GM10266 (cell line): ENCODE measurements around the gene SLC26A11.

Source experiments
- DNase-seq: peaks from one replicate; pipeline ENCODE4 v3.0.0; 2012; ENCODE audit errors: extremely low spot score
- TF ChIP-seq, protein P1 (sequence below): IDR thresholded peaks from 2 replicates; pipeline ENCODE4 v1.5.1; 2012; ENCODE audit warnings: mild to moderate bottlenecking, low read depth; ENCODE audit not compliant: control insufficient read depth, insufficient read depth; ENCODE audit errors: missing control alignments

The SLC26A11 gene

DNA sequence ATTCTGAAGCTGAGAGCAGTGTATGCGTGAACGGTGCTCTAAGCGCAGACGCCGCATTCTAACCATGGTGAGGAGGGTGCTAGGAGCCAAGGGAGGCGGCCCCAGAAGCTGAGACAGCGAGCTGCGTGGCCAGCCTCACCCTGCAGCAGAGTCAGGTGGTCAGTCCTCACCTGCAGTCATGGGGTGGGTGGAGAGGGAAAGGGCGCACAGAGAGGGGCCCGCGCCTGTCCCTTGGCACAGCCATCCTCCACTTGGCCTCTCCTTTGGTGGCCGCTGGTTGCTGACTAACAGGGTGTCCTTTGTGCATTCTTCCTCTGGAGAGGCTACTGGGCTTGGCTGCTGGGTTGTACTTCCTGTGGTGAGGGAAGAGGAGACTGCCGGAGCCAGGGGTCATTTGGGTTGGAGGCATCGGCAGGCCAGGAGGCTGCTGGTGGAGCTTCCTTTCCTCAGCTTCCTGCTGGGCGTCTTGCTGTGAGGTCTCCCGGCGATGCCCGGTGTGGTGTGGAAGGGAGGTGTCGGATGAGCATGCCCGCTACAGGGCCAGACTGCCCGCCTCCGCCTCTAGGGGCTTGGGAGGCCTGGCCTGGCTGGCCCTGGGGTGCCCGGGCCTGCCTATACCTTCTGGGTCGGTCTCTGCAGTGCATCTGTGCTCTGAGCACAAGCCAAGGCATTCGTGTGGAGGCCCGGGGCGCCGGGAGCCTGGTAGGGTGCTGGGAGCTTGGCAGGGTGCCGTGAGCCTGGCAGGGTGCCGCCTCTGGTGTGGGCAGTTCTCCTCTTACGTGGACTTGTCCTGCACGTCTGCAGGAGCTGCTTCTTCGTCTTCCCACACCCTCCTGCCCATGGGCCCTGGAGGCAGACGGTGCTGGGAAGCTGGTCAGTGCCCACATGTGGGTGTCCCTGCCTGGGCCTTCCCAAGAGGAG lies 57.8 kb downstream of the SLC26A11 start:
- TF ChIP-seq, protein P1, sequence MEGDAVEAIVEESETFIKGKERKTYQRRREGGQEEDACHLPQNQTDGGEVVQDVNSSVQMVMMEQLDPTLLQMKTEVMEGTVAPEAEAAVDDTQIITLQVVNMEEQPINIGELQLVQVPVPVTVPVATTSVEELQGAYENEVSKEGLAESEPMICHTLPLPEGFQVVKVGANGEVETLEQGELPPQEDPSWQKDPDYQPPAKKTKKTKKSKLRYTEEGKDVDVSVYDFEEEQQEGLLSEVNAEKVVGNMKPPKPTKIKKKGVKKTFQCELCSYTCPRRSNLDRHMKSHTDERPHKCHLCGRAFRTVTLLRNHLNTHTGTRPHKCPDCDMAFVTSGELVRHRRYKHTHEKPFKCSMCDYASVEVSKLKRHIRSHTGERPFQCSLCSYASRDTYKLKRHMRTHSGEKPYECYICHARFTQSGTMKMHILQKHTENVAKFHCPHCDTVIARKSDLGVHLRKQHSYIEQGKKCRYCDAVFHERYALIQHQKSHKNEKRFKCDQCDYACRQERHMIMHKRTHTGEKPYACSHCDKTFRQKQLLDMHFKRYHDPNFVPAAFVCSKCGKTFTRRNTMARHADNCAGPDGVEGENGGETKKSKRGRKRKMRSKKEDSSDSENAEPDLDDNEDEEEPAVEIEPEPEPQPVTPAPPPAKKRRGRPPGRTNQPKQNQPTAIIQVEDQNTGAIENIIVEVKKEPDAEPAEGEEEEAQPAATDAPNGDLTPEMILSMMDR: no peak
- no peak for DNase-seq

DNA sequence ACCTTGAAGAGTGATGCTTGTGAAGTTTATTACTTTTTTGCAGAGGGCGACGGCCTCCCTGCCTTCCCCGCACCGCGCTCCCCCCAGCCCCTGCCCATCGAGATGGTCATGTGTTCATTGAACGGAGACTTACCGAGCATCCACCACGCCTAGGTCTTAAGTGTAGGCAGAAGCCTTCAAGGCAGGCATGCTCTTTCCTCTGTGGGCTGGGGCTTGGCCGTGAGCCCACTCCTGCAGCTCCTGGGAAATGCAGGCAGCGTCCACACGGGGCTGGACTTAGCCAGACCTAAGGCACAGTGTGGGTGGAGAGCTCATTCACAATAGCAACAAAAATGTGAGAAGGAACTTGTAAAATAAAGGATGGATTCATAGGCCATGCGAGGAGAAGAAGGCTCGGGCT lies 59.7 kb downstream of the SLC26A11 start:
- TF ChIP-seq, protein P1: no peak
- DNase-seq: no peak

DNA sequence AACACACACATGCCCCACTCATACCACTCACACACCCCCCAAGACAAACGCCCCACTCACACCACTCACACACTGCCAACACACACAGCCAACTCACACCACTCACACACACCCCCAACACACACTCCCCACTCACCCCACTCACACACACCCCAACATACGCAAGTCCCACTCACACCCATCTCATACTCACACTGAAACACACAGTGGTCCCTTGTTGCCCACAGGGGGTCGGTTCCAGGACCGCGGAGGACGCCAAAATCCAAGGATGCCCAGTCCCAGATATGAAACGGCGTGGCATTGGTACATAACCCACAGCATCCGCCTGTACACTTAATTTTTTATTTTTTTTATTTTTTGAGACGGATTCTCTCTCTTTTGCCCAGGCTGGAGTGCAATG lies 61.3 kb downstream of the SLC26A11 start:
- TF ChIP-seq, protein P1: no peak
- no peak for DNase-seq

DNA sequence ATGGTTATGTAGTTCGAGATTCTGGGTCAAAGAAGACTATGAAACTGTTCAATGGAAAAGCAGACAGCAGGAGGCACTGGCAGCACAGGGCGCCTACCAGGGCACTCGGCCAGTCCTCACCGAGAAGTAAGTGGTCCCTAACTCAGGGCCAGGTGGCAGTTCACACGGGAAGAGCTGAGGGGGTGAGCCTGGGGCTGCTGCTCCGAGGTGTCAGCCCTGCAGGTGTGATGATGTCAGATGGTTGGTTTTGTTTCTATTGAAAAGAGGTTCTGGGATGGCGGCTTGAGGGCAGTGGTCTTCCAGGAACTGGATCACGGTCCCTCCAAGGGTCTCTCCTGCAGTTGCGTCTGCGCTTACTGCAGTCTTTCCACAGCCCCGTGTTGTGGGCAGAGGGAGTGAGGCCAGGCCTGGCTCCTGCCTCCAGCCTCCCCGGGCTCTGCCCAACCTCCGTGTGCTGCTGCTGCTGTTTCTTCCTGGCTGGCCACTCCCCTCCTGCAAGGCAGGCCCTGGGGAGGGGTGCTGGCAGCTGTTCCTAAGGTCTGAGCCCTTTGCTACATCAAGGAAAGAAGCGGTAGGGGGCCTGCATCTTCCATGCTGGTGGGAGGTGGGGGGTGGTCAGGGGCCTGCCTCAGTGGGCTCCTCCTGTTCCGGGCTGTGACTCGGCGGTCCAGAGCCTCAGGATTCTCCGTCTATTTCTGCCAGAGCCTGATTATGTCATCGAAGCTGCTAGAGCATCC lies 63.1 kb downstream of the SLC26A11 start:
- no peak for DNase-seq
- TF ChIP-seq, protein P1: no peak

DNA sequence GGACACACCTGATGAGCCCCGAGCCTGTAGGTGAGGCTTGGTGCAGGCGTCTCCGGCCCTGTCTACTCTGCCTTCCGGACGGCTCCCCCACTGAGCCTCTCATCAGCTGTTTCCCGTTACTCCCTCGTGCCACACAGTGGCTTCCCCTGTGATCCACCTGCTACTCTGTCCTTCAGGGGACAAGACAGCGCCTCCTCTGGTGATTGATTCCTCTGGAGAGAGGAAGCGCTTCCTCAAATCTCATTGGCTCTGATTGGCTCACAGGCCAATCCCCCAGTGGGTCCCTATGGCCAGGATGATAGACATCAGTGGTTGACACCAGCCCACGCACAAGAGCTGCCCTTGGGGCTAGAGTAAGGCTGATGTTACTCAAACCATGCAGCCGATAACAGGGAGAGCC lies 64.4 kb downstream of the SLC26A11 start:
- no peak for DNase-seq
- TF ChIP-seq, protein P1: no peak

DNA sequence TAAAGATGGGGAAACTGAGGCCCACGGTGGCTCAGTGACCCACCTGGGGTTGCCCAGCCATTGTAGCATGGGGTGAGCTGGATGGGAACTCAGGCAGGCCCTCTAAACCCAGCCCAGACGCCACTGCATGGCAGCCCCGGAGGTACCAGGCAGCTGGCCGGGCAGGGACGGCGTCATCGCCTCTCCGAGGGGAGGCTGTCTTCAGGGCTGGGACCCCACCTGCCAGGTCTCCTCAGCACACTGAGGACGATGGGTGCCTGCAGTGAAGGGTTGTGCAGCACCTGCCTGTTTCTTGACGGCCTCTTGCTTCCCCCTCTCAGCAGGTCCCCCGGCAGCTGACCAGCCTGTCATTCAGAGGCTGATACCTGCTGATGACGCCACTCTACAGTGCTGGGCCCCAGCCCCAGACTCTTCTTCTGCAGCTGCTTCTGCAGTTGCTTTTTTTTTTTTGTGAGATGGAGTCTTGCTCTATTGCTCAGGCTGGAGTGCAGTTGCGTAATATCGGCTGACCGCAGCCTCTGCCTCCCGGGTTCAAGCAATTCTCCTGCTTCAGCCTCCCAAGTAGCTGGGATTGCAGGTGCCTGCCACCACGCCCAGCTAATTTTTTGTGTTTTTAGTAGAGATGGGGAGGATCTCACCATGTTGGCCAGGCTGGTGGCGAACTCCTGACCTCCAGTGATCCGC lies 65.2 kb downstream of the SLC26A11 start:
- TF ChIP-seq, protein P1: no peak
- no peak for DNase-seq

DNA sequence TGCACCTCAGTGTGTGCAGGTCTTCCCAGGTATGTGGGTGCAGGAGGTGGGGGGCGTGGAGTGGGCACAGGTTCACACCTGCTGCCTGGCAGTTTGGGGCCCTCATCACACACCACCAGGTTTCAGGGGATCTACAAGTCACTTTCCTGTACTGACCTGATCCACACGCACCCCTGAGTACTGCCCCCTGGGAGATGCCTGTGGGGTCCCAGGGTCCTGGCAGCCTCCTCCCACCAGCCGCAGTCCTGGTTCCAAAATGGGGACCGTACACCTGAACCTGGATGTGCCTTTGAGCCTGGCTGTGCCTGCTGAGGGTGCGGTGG lies 66.4 kb downstream of the SLC26A11 start:
- no peak for DNase-seq
- TF ChIP-seq, protein P1: no peak
